ENCODE measurements around the gene PRKACG.

GRCh38 chr9:69054989-69055388 lies 41.1 kb upstream of the PRKACG start:
- TF ChIP-seq EZH2 (IDR thresholded peaks at IDR 0.05; ENCODE audit: borderline replicate concordance, low read length), result no peak
- TF ChIP-seq, protein P1, sequence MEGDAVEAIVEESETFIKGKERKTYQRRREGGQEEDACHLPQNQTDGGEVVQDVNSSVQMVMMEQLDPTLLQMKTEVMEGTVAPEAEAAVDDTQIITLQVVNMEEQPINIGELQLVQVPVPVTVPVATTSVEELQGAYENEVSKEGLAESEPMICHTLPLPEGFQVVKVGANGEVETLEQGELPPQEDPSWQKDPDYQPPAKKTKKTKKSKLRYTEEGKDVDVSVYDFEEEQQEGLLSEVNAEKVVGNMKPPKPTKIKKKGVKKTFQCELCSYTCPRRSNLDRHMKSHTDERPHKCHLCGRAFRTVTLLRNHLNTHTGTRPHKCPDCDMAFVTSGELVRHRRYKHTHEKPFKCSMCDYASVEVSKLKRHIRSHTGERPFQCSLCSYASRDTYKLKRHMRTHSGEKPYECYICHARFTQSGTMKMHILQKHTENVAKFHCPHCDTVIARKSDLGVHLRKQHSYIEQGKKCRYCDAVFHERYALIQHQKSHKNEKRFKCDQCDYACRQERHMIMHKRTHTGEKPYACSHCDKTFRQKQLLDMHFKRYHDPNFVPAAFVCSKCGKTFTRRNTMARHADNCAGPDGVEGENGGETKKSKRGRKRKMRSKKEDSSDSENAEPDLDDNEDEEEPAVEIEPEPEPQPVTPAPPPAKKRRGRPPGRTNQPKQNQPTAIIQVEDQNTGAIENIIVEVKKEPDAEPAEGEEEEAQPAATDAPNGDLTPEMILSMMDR (conservative IDR thresholded peaks at IDR 0.05 in 1 of 2, IDR thresholded peaks at IDR 0.05 in 1 of 2; ENCODE audit: extremely low read depth in 1 of 2, insufficient read depth in 1 of 2, low read depth in 1 of 2, low read length in 2 of 2), result no peak
